HG03432 (cell line): Measurements from ENCODE around the gene TEX53.

Experiments used
- ATAC-seq: cut with Tn5 transposase; IDR thresholded peaks from one replicate; pipeline ENCODE4 v1.9.1; 2021; ENCODE audit warnings: mild to moderate bottlenecking, moderate library complexity; ENCODE audit not compliant: unreplicated experiment

TEX53 gene

DNA sequence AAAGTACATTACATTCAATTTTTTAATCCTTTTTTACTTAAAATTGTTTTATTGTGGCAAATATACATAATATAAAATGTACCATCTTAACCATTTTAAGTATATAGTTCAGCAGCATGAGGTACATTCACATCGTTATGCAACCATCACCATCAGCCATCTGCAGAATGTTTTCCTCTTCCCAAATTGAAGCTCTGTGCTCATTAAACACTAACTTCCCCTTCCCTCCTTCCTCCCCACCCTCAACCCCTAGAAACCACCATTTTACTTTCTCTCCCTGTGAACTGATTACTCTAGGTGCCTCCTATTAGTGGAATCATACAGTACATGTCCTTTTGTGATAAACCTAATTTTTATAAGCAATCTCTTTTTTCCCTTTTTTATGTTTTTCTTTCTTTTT is 15.6 kb downstream of the TEX53 start:
- no peak for ATAC-seq

DNA sequence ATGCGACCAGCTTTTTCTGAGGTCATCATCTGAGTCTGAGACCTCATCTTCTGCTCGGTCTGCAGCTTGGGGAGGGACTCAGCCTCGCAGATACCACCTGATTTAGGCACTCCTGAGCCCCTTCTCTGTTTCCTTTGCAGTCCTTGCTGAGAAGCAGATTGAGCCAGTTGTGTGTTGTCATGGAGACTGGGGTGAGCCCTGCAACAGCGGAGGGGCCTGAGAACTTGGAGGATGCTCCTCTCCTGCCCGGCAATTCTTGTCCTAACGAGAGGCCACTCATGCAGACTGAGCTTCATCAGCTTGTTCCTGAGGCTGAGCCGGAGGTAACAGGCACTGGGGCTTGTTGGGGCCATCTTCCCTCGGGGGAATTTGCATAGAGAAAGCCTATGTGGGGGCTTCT is 19.2 kb downstream of the TEX53 start:
- no peak for ATAC-seq

DNA sequence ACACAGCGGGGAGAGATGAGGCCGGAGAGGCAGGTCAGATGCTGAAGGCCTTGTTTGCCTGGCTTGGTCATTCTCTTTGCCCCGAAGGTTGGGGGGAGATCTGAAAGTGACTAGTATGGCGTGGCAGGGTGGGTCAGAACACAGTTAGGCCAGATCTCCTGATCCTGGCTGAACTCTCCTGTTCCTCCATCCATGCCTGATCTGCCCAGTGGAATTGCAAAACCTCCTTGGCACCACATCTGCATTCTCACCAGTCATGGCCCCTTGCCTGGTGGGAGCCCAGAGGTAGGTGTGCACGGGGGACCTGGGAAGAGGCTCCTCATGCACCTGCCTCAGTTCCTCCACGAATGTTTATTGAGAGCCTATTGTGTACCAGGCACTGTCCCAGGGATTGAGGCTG is 23.2 kb downstream of the TEX53 start:
- ATAC-seq, result no peak

DNA sequence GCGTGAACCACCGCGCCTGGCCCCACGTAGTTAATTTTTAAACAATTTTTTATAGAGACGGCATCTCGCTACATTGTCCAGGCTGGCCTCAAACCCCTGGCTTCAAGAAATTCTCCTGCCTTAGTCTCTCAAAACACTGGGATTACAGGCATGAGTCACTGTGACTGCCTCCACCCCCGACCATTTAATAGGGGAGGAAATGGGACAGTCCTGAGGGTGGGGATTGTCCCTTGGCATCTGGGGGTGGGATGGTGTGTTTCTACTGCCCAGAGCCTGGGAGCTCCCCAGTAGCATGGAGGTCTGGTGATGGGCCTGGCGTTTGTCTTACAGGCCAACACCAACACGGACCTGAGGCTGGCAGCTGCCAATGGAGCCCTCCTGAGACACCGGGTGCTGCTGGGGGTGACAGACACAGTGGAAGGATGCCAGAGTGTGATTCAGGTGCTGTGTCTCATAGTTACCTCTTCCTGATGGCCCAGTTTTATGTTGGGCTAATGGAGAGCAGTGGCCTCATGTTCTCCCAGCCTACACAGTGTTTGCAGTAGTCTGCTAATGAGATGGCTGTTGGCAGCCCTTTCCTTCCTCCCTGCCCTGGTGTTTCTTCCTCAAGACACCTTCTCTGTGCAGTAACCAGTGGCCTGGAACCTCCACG is 24.0 kb downstream of the TEX53 start:
- ATAC-seq, result no peak

DNA sequence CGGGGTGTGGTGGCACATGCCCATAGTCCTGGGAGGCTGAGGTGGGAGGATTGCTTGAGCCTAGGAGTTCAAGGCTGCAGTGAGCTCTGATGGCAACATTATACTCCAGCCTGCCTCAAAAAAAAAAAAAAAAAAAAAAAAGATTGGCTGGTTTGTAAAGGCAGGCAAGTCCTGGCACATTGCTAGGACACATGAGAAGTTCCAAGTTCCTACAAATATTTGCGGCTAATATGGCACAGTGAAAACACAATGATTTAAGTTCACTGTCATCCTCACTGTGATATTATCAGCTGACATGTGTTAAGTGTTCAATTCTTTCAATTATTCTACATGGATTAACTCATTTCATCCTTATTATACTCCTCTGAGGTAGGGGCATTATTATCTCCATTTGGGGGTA is 26.4 kb downstream of the TEX53 start:
- no peak for ATAC-seq

DNA sequence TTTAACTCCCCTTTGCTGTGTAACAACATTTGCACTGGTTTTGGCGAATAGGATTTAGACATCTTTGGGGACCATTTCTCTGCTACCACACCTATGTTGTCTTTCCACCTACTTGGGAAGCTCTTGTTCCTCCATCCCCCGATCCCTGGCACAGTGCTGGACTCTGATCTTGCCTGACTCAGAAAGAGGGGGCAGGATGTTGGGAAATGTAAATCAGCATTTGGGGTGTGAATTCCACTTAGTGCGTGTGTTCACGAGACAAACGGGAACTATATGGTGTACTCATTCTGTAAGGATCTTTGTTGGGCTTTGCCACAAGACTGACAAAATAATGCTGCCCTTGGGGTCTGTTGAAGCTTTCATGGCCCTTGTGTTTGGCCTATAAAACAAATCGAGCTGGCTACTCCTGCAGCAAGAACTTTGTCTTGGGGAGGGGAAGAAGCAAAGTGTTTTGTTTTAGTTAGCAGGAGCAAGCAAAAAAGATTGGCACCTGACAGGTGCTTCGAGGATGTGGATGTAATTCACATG is 28.0 kb downstream of the TEX53 start:
- no peak for ATAC-seq

DNA sequence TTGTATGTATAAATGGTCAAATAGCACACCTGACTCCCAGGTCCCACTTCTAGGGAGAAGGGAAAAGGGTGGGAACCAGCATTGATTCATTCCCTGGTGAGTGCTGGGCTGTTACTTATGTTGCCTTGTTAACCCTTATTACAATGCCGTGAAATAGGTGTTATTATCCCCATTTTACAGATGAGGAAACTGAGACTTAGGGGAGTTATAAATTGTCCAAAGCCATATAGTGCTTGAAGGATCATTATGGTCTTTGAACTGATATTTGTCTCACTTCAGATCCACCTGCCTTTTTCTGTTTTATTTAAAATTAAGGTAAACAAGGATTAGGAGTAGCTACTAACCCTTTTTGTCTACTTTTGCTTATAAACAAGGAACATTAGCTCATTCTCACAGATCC is 30.1 kb downstream of the TEX53 start:
- ATAC-seq, result no peak

DNA sequence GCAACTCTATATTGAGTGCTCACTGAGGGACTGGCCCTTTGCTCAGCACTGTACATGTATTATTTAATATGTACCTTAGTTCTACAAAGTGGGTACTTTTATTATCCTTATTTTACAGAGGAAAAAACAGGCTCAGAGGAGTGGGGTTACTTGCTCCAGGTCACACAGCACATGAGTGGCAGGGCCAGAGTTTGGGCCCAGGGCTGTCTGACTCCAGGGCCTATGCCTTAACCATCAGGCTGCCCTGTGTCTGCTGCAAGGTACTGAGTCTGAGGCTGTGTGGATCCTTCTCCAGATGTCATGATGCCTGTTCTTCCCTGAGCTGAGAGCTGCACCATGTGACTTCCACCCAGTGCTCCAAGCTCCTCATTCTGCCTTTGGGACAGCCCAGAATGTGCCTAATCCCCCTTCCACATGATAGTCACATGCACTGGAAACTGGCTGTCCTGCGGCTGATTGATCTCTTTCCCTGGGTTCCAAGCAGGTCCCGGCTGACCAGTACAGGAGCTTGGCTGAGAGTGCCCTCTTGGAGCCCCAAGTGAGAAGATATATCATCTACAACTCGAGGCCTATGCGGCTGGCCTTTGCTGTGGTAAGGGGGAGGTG is 31.1 kb downstream of the TEX53 start:
- no peak for ATAC-seq

DNA sequence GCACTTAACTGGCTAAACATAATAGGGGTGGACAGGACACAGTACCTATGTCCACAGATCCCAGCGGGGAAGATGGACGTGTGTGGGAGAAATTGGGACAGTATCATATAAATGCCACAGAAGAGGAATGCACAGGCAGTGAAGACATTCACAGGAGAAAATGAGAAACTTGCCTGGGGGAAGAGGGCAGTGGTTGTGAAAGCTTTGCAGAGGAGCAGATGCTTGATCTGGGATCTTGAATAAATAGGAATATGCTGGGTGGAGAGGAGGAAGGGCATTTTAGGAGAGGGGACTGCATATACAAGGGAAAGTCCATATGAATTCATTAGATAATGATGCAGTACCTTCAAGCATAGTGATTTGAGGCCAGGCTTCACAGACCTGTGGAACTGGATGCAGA is 32.9 kb downstream of the TEX53 start:
- no peak for ATAC-seq

DNA sequence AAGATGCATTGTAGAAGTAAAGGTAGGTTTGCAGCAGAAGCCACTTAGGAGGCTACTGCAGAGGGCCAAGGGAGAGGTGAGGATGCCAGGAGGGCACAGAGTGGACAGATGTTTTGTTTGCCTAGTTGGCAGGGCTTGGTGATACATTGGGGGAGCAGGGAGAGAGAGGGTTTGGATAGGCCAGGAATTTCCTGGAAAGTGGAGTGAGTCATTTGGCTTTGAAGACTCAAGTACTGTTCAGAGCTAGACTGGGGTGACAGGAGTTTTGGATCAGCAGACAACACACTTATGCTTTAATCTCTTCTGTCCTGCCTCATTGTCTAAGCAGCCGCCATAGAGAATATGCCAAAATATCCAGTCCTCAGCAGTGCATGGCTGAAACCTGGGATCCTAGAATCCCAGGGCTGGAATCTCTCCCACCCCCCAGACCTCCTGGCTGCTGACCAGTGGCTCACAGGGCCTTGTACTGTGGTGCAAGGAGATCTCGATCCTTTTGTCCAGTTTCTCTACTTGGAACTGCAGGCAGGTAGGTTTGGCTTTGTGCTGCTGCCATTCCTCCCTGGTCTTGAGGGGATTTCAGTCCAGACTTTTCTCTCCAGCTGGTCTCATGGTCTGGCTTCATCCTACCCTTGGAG is 35.5 kb downstream of the TEX53 start:
- no peak for ATAC-seq

DNA sequence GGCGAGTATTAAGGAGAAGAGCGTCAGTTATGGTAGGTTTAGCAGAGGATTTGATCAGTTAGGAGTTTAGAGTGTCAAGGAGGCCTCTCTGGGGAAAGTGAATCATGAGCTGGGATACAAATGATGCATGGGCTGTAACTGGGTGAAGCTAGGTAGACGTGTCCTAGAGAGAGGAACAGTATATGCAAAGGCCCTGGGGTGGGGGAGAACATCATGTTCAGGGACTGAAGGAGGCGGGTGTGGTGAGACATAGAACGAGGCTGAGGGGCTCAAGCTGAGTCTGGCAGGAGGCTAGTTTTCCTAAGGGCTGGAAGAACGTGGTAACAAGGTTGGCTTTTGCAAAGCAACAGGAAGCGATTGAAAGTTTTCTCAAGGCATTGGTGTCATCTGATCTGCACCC is 36.0 kb downstream of the TEX53 start:
- ATAC-seq, result no peak

DNA sequence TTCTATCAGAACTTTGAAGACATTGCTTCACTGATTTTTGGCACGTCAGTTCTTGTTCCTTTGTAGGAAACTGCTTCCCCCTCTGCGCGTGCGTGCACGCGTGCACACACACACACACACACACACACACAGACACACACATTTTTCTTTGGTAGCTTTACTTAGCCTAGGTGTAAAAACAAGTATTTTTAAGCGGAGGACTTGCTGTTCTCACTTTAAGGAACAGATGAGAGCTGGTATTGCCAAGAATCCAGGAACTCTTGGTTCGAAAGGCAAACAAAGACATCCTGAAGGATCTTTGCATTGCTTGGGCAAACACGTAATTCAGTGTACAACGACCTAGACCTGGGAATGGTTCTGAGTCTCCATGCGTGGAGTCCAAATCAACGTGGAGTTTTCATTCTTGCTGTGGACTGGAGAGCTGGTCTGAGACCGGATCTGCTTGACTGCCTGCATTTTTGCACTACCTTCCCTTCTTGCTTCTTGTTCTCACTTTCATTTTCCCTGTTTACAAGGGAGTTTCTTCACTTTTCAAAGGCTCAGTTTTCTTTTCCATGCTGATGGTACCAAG is 38.3 kb downstream of the TEX53 start:
- ATAC-seq, result peak; percentile 46

DNA sequence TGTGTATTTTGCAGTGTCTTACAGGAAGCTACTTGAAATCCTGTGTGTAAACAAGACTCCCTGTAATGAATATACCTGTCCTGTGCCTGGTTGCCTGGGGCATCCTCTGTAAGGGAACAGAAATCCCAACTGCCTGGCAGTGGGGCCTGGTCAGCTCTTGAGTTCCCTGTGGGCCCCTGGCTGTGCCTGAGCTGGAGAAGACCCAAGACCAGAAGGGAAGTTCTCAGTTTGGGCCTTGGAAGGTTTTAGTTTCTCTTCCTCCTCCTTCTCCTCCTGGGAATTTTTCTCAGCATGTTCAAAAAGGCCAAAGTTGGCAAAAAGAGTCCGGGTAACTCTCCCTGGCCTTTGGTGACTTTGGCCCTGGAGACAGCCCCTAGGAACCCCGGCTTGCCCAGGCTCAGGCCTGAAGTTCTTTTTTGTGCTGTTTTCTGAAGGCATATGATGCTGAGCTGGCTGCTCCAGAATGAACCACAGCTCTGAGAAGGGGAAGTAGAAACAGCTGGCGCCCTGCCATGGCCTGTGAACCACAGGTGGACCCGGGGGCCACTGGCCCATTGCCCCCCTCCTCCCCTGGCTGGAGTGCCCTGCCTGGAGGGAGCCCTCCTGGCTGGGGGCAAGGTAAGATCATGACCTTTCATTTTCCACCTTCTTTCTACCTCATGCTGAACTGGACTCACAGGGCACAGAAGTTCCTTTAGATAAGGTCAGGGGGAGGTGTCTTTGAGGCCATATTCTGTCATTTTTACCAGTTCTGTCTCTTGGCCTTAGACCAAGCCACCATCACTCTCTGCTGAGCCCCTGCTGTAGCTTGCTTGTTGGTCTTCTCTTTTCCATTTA is 40.7 kb downstream of the TEX53 start:
- ATAC-seq, result peak; percentile 83

DNA sequence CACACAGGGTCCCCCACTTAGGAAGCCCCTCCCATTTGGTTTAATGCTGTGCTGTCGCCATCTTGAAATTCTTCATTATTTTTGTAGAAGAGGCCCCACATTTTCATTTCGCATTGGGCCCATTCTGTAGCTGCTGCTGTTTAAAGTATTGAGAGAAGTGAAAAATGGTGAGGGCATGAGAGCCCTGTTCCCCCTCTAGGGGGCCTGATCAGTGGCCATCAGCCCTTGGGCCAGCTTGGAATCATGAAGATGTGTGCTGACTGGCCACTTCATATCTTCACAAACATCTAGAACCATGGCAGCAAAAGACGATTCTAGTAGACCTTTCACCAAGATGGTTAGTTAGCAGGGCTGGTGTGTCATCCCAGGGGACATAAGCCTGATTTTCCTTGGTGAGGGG is 43.2 kb downstream of the TEX53 start:
- no peak for ATAC-seq

DNA sequence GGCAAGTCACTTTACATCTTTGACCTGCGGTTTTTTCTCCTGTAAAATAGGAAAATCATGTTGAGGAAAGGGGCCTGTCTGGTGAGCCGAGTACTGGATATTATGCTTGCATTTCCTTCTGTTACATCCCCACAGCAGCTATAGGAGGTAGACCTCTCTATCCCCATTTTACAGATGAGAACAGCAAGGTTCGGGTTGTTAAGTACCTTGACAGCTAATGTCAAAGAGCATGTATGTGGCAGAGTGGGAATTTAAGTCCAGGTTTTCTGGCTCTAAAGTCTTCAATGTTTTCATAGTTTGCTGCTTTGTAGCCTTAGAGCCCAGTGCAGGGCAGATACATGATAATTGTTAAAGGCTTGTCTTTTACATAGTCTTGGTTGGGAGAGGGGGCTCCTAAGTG is 43.7 kb downstream of the TEX53 start:
- ATAC-seq, result no peak

DNA sequence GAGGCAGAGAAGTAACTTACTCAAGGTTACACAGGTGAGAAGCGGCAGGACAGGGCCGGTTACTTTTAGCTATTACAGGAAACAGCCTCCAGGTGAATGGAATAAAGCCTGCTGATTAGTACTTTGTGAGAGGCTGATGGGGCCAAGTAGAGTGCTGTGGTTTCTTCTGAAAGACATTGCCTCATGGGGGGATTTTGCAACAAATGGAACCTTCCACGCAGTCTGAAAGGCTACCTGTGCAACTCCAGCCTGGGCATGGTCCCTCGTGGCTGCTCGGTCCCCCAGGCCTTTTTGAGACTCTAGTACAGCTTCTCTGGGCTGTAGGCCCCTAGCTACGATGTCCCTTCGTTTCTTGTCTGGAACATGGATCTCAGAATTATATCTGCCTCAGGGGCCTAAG is 44.5 kb downstream of the TEX53 start:
- ATAC-seq, result no peak

DNA sequence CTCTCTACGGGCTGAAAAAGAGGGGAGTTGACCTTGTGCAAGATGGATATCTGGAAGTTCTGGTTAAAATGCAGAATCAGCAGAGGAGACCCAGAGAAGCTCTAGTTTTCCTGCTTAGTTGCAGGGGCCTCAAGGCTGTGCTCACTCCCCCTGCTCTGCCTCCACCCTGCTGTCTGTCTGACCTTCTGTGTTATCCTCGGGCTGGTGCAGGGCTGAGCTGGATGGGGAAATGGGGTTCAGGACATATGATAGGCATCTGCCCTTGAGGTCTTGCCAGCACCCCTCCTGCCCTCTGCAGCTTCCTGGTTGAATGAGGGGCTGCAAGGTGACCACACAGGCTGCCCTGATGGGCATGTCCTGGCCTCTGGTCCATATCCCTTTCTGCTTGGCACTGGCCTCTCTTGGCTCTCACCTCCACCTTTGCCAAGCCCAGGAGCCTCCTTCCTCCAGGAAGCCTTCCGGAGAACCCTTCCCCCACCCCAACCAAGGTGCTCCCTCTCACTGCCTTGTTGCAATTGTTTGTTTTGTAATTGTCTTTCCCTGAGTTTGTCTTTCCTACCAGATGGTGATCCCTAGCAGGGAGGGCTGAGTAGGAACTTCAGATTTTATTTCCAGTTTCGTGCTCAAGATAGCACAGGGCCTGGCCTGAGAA is 45.2 kb downstream of the TEX53 start:
- ATAC-seq, result no peak

DNA sequence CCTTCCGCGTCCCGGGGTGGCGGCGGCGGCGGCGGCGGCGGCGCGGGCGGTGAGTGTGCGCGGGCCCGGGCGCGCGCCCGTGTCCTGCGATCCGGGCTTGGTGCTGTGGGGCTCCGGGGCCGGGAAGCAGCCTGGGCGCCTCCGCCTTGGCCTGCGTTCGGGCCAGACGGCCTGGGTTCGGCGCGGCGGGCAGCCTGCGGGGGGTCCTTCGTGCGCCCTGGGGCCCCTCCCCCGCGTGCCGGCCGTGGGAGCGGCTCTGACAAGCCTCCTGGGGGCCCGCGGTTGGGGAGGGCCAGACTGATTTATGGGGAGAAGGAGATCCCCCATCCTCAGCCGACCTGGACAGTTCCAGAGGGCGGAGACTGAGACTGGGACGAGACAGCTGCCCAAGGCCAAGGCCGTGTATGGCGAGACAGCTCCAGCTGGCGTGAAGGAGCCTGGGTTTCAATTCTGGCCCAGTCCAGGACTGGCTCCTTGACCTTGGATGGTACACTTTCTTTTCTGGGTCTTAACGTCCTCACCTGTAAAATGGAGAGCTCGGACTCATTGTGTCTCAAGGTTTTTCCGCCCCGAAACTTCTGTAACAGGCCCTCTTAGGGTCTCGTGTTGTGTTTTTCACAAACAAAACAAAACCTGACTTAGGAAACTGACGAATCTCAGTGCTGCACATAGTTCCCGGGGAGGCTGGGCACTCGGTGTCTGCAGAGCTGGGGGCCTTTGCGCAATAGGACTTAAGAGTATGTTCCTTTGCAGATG is 45.9 kb downstream of the TEX53 start:
- ATAC-seq, result peak; percentile 53

DNA sequence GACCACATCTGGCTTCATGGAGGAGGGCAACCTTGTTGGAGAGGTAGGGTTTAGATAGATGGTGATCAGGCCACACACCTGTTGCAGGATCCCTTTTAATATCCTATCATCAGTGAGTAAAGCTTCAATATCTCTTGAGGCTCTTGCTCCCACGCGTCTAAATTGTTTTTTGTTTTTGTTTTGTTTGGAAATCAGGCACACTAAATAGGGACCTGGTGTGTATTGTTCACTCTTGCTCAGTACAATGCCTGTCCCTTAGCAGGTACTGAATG is 49.1 kb downstream of the TEX53 start:
- no peak for ATAC-seq
